GM06990 (cell line): ENCODE results near the gene PPCDC.

Experiments
- DNase-seq: peaks from one replicate; pipeline ENCODE4 v3.0.0-alpha.2; 2011; ENCODE audit not compliant: insufficient read length; ENCODE audit errors: extremely low read depth
- H3K27me3 ChIP-seq: replicated peaks from 2 replicates; pipeline ENCODE4 v1.6.0; 2011; ENCODE audit warnings: low read length; ENCODE audit not compliant: control insufficient read depth, insufficient read depth
- H3K36me3 ChIP-seq: 2 replicates; pipeline ENCODE4 v1.5.1; 2011; ENCODE audit warnings: low read length; ENCODE audit not compliant: control insufficient read depth, insufficient read depth
- H3K4me3 ChIP-seq: replicated peaks from 2 replicates; pipeline ENCODE4 v1.5.1; 2011; ENCODE audit warnings: low read depth, mild to moderate bottlenecking, control low read depth, low read length
- CTCF ChIP-seq: IDR thresholded peaks from 2 replicates; pipeline ENCODE4 v1.5.1; 2011; ENCODE audit warnings: low read length, control low read depth, mild to moderate bottlenecking, inconsistent platforms; ENCODE audit not compliant: insufficient read depth, poor library complexity, severe bottlenecking

Gene PPCDC

GRCh38 chr15:75063338-75063737 lies 39.9 kb downstream of the PPCDC start:
- H3K27me3 ChIP-seq, result no peaks in the 10 kb centered on the region
- no peak for DNase-seq
- TF ChIP-seq CTCF, result no peak

GRCh38 chr15:75063889-75064288 lies 40.5 kb downstream of the PPCDC start:
- Histone ChIP-seq H3K4me3 (no peak overlapping the region), H3K27me3 (no peaks in the 10 kb centered on the region), H3K36me3 (no peaks in the 10 kb centered on the region)
- DNase-seq, result no peak
- no peak for TF ChIP-seq CTCF

More at GRCh38 chr15:75063338-75063737, 39.9 kb downstream of the PPCDC start:
- Histone ChIP-seq H3K4me3 (no peak overlapping the region), H3K36me3 (no peaks in the 10 kb centered on the region)

GRCh38 chr15:75064846-75065245 lies 41.5 kb downstream of the PPCDC start:
- TF ChIP-seq CTCF, result no peak
- DNase-seq, result no peak
- Histone ChIP-seq H3K4me3 (no peak overlapping the region), H3K27me3 (no peaks in the 10 kb centered on the region), H3K36me3 (no peaks in the 10 kb centered on the region)

- no peak for DNase-seq
- TF ChIP-seq CTCF, result no peak
- H3K27me3 ChIP-seq, result no peaks in the 10 kb centered on the region
- H3K4me3 ChIP-seq, result no peak overlapping the region
- no peaks in the 10 kb centered on the region for H3K36me3 ChIP-seq
These were observed 42.1 kb downstream of the PPCDC start for GRCh38 chr15:75065467-75065850.

GRCh38 chr15:75065851-75066509 lies 42.6 kb downstream of the PPCDC start:
- H3K4me3 ChIP-seq, result no peak overlapping the region
- DNase-seq, result no peak
- TF ChIP-seq CTCF, result no peak
- no peaks in the 10 kb centered on the region for H3K27me3 ChIP-seq
- no peaks in the 10 kb centered on the region for H3K36me3 ChIP-seq

- Histone ChIP-seq H3K36me3 (no peaks in the 10 kb centered on the region), H3K4me3 (no peak overlapping the region), H3K27me3 (no peaks in the 10 kb centered on the region)
- DNase-seq, result no peak
- TF ChIP-seq CTCF, result no peak
These were observed 43.9 kb downstream of the PPCDC start for GRCh38 chr15:75067123-75067830.
